Muscle of leg (tissue), 11 donors: ENCODE measurements around the gene ARIH1. TPM values are rescaled to one million over a fixed set of nuclear protein-coding genes. Genes with fewer than 3 reads are reported as not detected.
A peak's percentile ranks its signal among the peaks of the same experiment; 100 is the strongest.
"Not testable (repeated sequence)": the region's sequence is repeated elsewhere in the genome, so short reads cannot be mapped to it uniquely, and the experiment has no call there.

Experiments used
- DNase-seq: peaks from one replicate; pipeline ENCODE4 v3.0.0; 2013
- H3K27ac ChIP-seq: one replicate; pipeline ENCODE4 v1.5.1; 2013; ENCODE audit warnings: mild to moderate bottlenecking, low read length, control low read depth
- H3K27me3 ChIP-seq: one replicate; pipeline ENCODE4 v1.6.1; 2013; ENCODE audit warnings: low read length; ENCODE audit not compliant: control insufficient read depth, insufficient read depth
- H3K36me3 ChIP-seq: one replicate; pipeline ENCODE4 v1.6.1; 2013; ENCODE audit warnings: low read length; ENCODE audit not compliant: control insufficient read depth, insufficient read depth
- H3K4me1 ChIP-seq: one replicate; pipeline ENCODE4 v1.6.1; 2013; ENCODE audit warnings: low read length; ENCODE audit not compliant: control insufficient read depth, insufficient read depth
- H3K4me3 ChIP-seq: one replicate; pipeline ENCODE4 v1.5.1; 2013; ENCODE audit warnings: low read length, control low read depth
- H3K9me3 ChIP-seq: replicated peaks from 2 replicates; pipeline ENCODE4 v1.6.1; 2013; ENCODE audit warnings: low read depth, low read length; ENCODE audit not compliant: control insufficient read depth
- WGBS: methylation state at CpG from one replicate; pipeline ENCODE4 v1.1.5; 2013; ENCODE audit warnings: missing lambda C conversion rate; ENCODE audit not compliant: insufficient coverage; 5-methylcytosine and 5-hydroxymethylcytosine counted together
- polyA plus RNA-seq, 8 donors: library from polyadenylated mRNA; unstranded; fragments of 120-200 nt; gene quantifications; one replicate each; pipeline versions ENCODE4 v1.2.1 to v1.2.3, GENCODE V29; 2013; ENCODE audit warnings: inconsistent platforms in 1 of 8, low replicate concordance in 1 of 8; ENCODE audit not compliant: insufficient read length in 8 of 8, insufficient read depth in 1 of 8
- total RNA-seq: library from RNA; stranded (reverse); fragments of 120-200 nt; gene quantifications from one replicate; pipeline ENCODE4 v1.2.4, GENCODE V29; 2013

ARIH1 gene
- total and polyA plus RNA-seq, 9 donors = 54.2 to 150 (median 124) TPM

- peak; percentile 7 for DNase-seq
- Histone ChIP-seq H3K36me3 (no peaks in the 10 kb centered on the region), H3K27me3 (no peaks in the 10 kb centered on the region), H3K9me3 (no peaks in the 10 kb centered on the region), H3K27ac (no peak overlapping the region), H3K4me1 (no peaks in the 10 kb centered on the region), H3K4me3 (no peak overlapping the region)
- 59% methylated on average over 8 of the region's 10 CpGs for WGBS
These were observed 142.5 kb downstream of the ARIH1 start for GRCh38 chr15:72616491-72617210.

GRCh38 chr15:72623854-72624253 lies 149.7 kb downstream of the ARIH1 start:
- H3K4me1 ChIP-seq, H3K9me3 ChIP-seq, H3K27me3 ChIP-seq, H3K27ac ChIP-seq, H3K4me3 ChIP-seq, DNase-seq, H3K36me3 ChIP-seq: not testable (repeated sequence)
- WGBS = no CpG with 5 or more reads among the region's 4 CpGs

- H3K4me1 ChIP-seq, H3K27me3 ChIP-seq, H3K4me3 ChIP-seq, DNase-seq, H3K27ac ChIP-seq, H3K9me3 ChIP-seq, H3K36me3 ChIP-seq: not testable (repeated sequence)
- WGBS = 60% methylated on average over 1 of the region's 3 CpGs
These were observed 152.0 kb downstream of the ARIH1 start for GRCh38 chr15:72626153-72626552.

GRCh38 chr15:72628249-72629067 lies 154.3 kb downstream of the ARIH1 start:
- not testable (repeated sequence) for H3K36me3 ChIP-seq, H3K9me3 ChIP-seq, H3K4me3 ChIP-seq, H3K4me1 ChIP-seq, DNase-seq, H3K27me3 ChIP-seq, H3K27ac ChIP-seq
- WGBS = 63% methylated on average over 8 of the region's 11 CpGs

GRCh38 chr15:72629068-72629570 lies 155.0 kb downstream of the ARIH1 start:
- H3K9me3 ChIP-seq, H3K4me3 ChIP-seq, H3K36me3 ChIP-seq, H3K27ac ChIP-seq, H3K27me3 ChIP-seq, H3K4me1 ChIP-seq, DNase-seq: not testable (repeated sequence)
- WGBS = 89% methylated on average over 2 of the region's 7 CpGs

GRCh38 chr15:72636519-72637282 lies 162.6 kb downstream of the ARIH1 start:
- not testable (repeated sequence) for H3K27me3 ChIP-seq, H3K36me3 ChIP-seq, H3K9me3 ChIP-seq, H3K4me1 ChIP-seq
- WGBS = no CpG with 5 or more reads among the region's 43 CpGs
- peak overlapping the region; percentile 29 for H3K27ac ChIP-seq
- peak overlapping the region; percentile 43 for H3K4me3 ChIP-seq
- peak; percentile 87 for DNase-seq

- H3K4me3 ChIP-seq, H3K9me3 ChIP-seq, H3K36me3 ChIP-seq, H3K27ac ChIP-seq, H3K27me3 ChIP-seq, H3K4me1 ChIP-seq, DNase-seq: not testable (repeated sequence)
- no CpG with 5 or more reads among the region's 26 CpGs for WGBS
These were observed 165.8 kb downstream of the ARIH1 start for GRCh38 chr15:72639759-72640483.

- H3K27me3 ChIP-seq, H3K27ac ChIP-seq, H3K4me3 ChIP-seq, H3K9me3 ChIP-seq, H3K36me3 ChIP-seq, H3K4me1 ChIP-seq, DNase-seq: not testable (repeated sequence)
- WGBS = no CpG with 5 or more reads among the region's 2 CpGs
These were observed 168.1 kb downstream of the ARIH1 start for GRCh38 chr15:72642271-72642670.

GRCh38 chr15:72648631-72649253 lies 174.6 kb downstream of the ARIH1 start:
- H3K27me3 ChIP-seq = not testable (repeated sequence)

More at GRCh38 chr15:72648631-72649253, 174.6 kb downstream of the ARIH1 start:
- not testable (repeated sequence) for H3K9me3 ChIP-seq, H3K4me1 ChIP-seq, H3K27ac ChIP-seq, DNase-seq, H3K4me3 ChIP-seq, H3K36me3 ChIP-seq
- WGBS = no CpG with 5 or more reads among the region's 10 CpGs
